GM18520 (cell line): ENCODE measurements around the gene FAM43B.

Experiments used
- ATAC-seq: cut with Tn5 transposase; IDR thresholded peaks from one replicate; pipeline ENCODE4 v1.9.1; 2021; ENCODE audit not compliant: unreplicated experiment

Gene FAM43B

DNA sequence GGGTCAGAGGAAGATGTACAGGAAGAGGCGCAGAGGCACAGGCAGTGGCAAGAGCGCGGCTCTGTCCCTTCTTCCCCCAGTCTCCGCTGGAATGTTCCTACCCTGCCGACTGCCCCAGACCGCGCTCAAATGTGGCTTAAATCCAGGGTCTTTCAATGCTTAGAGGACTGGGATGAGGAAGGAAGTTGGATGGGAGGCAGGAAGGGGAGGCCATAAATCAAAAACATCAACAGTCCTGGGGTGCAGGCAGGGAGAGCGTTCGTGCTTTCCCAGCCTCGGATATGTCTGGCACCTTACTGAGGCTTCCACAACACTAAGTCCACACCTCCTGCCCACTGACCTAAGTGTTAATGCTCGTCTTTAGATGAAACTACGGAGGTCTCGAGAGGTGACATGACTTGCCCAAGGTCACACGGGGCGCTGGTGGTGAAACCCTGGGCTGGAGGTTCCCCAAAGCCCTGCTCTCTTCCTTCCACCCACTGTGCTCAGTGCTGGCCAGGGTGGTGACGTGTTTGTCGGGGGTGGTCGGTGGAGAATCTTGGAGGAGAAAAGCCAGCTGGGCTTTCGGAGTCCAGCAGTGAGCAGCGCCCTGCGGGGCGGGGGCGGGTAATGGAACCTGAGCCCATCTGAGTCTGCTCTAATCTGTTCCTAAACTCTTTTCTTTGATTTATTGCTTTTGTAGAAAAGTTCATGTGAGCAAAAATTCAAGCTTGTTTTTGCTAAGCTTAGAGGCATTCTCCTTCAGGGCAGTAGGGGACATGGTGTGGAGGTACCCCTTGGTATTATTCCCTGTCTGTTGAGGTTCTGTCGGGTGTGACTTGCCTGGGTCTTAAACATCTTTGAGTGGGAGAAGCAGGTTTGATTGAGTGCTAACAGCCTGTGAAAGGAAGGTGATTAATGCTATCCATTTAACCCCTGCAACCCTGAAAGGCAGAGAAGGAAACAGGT, 37.2 kb downstream of the FAM43B start:
- ATAC-seq: no peak

DNA sequence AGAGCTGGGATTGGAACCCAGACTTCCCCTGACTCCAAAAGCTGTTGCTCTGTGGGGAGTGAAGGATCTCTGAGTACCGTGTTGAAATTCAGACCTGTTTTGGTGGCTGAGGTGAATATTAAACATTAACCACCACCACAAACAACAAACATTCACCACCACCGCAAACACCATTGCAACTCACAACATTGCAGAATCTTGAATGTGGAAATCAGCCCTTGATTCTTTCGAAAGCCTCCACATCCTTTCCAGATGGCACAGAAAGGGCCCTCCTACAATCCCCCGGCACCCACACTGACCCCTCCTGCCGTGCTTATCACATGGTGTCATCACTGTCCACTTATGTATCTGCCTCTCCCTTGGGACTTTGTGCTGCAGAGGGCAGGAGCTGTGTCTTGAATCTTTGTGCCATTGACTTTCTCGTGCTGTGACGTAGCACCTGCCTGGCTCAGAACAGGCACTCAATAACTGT, 38.0 kb downstream of the FAM43B start:
- no peak for ATAC-seq

DNA sequence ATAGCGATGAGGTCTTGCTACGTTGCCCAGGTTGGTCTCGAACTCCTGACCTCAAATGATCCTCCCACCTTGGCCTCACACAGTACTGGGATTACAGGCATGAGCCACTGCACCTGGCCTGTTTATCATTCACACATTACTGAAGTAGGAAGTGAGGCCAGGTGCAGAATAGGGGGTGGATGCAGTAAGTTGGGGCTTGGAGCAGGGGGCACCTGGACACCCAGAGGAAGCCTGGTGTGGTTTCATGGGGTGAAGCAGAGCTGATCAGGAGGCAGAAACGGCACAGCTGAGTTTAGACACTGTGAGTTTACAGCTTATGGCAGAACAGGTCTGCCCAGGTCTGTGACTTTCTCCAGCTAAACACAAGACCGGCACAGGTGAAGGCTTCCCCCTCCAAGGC, 41.4 kb downstream of the FAM43B start:
- no peak for ATAC-seq

DNA sequence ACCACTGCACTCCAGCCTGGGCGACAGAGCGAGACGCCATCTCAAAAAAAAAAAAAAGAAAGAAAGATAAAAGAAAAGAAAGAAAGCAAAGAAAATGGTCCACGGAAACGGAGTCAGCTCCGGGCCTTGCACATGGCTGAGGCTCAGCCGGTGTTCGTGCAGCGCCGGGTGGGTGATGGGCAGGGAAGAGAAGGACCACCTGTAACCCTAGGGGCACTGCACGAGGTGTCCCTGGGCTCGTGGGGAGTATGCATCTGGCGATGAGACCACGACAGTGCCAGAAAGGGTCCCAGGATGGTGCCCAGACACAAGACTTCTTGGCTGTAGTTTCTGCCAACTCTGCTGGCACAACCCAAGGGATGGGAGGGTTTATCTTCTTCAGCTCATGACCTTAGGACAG, 42.4 kb downstream of the FAM43B start:
- no peak for ATAC-seq

DNA sequence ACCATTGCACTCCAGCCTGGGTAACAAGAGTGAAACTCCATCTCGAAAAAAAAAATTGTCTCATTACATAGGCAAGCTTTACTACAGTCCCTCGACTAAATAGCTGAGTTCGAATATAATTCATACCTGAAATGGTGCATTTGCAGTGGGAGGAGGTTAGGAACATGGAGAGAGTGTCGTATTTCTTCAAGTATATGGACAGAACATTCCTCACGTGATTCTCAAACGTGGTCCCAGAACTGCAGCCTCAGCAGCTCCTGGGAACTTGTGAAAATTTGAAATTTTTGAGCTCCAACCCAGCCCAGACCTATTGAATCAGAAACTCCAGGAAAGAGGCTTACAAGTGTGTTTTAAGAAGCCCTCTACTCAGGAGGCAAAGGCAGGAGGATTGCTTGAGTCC, 43.7 kb downstream of the FAM43B start:
- no peak for ATAC-seq

DNA sequence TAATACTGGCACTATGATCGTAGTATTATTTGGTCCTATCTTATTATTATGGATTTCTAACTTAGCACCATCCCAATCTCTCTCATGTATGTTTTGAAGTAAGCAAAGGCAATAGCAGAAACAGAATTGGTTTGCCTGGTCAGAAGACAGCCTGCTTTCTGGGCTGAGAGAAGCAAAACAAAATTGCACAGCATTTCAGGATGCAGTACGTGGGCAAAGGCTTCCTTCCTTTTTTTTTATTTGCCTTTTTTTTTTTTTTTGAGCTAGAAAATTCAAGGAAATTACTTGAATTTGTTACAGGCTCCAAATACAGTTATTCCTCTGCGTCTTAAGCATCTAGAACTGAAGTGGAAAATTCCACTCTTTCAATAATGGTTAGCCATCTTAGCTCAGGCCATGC, 45.3 kb downstream of the FAM43B start:
- ATAC-seq: no peak

DNA sequence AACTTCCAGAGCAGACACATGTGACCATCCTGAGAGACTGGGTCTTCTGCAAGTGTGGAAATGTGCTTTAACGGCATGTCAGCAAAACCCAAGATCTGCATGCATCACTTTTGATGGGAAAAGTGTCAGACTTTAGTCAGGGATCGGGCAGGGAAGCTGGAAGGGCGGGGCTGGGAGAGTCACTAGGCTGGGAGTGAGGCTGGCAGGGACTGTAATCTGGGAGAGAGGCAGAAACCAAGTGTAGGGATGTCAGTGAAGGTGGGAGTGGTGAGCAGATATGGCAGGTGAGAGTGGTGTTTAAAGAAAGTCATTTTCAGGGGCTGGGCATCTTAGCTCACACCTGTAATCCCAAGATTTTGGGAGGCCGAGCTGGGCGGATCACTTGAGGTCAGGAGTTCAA, 47.8 kb downstream of the FAM43B start:
- no peak for ATAC-seq

DNA sequence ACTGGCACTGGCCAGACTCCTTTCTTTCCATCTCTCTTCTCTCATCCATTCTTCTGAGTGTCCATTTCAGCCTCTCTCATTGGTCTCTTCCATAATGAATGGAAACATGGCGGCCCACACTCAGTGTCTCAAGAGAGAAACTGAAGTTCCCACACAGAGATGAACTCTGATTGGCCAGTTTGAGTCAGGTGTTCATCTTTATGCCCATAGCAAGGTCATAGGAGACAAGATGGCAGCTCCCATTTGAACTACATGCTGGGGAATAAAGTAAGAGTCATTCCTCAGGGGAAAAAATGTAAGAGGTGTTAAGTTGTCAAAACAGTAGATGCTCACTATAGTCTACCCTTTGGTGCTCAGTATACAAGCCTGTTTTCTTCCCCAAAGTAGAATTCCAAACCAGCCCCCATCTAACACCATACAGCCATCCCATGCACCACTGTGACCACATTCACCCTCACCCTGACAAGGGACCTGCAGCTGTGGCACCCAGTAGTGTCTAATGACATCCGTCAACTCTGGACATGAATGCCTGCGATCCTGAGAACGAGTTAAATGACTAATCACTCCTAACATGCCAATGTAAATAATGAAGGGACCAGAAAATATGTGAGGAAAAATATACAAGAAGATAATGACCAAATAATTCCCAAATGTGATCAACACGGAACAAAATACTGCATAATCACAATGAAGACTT, 48.9 kb downstream of the FAM43B start:
- ATAC-seq: no peak

DNA sequence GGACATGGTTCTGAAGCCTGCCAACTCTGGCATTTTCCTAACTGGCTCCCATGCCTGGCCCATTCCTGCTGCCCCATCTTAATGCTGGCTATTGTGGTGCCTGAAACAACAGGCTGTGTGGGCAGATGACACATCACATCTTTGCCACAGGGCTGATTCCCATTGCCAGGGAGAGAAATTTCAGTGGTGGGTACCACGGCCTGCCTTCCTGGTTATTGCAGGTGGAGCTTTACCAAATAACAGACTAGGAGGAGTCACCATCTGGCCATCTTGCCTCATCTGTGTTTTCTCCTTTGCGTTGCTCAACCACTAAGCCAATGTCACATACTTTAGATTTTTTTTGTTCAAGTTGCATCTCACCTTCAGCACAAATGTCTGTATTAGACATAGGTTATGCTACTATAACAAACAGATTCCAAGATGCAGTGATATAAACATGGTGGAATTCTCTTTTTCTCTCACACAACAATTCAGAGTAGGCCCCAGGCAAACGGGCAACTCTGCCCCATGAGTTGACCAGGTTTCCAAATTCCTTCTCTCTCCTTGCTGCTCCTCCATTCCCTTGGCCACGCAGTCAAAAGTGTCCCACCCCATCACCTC, 50.6 kb downstream of the FAM43B start:
- no peak for ATAC-seq

DNA sequence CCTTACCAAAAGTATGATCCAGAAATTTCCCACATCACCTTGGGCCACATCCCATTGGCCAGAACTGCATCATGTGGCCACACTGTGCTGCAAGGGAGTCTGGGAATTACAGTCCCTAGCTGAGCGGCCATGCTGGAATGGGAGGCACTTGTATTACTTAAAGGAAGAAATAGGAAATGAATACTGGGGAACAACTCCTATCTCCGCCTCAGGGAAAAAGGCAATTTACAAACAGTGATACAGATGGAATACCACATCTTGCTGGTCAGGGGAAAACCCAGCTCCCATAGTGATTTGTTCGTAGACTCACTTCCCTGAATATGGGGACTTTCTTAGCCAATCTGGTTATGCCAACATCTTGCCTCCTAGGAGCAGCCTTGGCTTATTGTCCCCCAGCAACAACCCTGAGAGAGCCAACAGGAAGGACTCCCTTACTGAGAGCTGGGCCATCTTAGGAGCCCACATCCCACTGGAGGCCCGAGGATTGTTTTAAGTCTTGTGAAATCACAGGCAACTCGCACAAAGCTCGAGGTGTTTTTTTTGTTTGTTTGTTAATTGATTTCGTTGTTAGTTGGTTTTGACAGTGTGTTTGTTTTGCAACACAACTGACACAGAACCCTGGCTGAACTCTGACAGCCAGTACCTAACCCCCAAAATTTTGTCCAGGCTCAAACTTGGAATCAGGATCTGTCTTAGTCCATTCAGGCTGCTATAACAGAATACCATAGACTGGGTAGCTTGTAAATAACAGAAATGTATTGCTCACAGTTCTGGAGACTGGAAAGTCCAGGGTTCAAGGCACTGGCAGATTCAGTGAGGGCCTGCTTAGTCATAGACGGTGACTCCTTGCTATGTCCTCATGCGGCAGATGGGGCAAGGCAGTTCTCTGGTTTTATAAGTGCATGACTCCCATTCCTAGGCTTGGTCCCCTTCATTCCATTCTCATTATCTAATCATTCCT, 51.4 kb downstream of the FAM43B start:
- ATAC-seq: no peak
